B cell (primary cell): ENCODE data around the gene DYDC1.

Experiments
- EZH2 ChIP-seq: IDR thresholded peaks from 2 replicates; pipeline ENCODE4 v1.6.1; 2012; ENCODE audit warnings: borderline replicate concordance, low read depth, mild to moderate bottlenecking, moderate library complexity, low read length; ENCODE audit not compliant: insufficient read depth, poor library complexity, severe bottlenecking
- TF ChIP-seq, protein P1 (sequence below): fragments of 200-600 bp; IDR thresholded peaks from one replicate; pipeline ENCODE4 v1.8.0; 2022; ENCODE audit warnings: antibody characterized with exemption, mild to moderate bottlenecking

DNA sequence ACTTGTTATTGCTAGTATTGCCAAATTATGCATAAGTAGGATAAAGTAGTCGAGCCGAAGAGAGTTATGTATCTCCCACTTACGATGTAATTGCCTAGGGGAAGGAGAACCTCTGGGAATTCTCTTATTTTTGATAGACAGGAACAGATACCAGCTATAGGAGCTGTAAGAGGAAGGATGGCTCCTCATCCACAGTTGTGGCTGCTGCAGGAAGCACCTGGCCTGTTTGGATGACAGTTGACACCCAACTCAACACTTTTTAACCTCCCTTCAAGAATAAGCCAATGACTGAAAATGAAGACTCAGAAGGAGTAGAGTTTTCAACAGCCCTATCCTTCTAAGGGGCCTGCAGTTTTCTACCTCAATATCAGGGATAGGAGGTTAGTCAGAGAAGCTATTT is 6.3 kb downstream of the DYDC1 start:
- TF ChIP-seq EZH2: no peak
- TF ChIP-seq, protein P1, sequence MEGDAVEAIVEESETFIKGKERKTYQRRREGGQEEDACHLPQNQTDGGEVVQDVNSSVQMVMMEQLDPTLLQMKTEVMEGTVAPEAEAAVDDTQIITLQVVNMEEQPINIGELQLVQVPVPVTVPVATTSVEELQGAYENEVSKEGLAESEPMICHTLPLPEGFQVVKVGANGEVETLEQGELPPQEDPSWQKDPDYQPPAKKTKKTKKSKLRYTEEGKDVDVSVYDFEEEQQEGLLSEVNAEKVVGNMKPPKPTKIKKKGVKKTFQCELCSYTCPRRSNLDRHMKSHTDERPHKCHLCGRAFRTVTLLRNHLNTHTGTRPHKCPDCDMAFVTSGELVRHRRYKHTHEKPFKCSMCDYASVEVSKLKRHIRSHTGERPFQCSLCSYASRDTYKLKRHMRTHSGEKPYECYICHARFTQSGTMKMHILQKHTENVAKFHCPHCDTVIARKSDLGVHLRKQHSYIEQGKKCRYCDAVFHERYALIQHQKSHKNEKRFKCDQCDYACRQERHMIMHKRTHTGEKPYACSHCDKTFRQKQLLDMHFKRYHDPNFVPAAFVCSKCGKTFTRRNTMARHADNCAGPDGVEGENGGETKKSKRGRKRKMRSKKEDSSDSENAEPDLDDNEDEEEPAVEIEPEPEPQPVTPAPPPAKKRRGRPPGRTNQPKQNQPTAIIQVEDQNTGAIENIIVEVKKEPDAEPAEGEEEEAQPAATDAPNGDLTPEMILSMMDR: no peak
